ENCODE data around the gene MIOX.
A peak's percentile ranks its signal among the peaks of the same experiment; 100 is the strongest.

DNA sequence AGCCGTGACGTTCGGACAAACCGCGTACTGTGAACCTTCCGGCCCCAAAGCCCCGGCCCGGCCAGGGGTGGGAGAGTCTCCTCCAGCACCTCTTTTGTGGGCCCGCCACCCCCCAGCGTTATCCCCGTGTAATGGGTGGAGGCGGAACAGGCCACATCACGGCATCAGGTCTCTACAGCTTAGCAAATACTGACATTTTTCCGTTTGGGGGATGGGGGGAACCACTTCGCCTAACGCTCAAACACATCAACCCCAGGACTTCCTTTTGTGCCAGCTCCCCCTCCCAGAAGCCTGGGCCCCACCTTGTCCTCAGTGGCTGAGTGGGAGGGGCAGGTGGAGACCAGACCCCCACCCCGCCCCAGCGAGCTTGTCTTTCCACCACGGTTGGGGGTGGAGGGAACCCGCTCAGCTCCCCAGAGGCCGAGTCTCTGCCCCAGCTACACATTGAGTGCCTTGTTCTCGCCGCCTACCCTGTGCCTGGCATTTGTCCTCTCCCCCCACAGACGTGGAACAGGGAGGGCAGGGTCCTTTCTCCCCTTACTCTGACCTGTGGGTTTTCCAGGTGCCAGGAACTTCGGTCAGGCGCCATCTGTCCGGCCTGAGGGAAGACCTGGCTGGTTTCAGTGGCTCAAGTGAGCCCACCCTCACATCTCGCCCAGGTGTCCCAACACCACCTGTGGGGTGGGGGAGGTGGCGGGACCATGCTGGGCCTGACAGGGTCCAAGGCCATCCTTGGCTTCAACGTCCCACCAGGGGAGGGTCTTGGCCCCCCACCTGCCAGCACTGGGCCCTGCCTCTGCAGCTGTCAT, 41.4 kb upstream of the MIOX start:
- TF ChIP-seq SMC3 (conservative IDR thresholded peaks at IDR 0.05; ENCODE audit: poor library complexity) (no peak), EP300 (conservative IDR thresholded peaks at IDR 0.05; ENCODE audit: poor library complexity, severe bottlenecking) (no peak), RAD21 (conservative IDR thresholded peaks at IDR 0.05) (no peak), EZH2 (IDR thresholded peaks at IDR 0.05; ENCODE audit: borderline replicate concordance, insufficient read depth, low read length, poor library complexity, severe bottlenecking) (no peak), MXI1 (conservative IDR thresholded peaks at IDR 0.05; ENCODE audit: poor library complexity, severe bottlenecking) (no peak), POLR2AphosphoS5 (IDR thresholded peaks at IDR 0.05) (peak; percentile 34), REST (IDR thresholded peaks at IDR 0.05; ENCODE audit: borderline replicate concordance) (no peak), TAF1 (IDR thresholded peaks at IDR 0.05; ENCODE audit: low read depth) (no peak)
- TF ChIP-seq, protein P1, sequence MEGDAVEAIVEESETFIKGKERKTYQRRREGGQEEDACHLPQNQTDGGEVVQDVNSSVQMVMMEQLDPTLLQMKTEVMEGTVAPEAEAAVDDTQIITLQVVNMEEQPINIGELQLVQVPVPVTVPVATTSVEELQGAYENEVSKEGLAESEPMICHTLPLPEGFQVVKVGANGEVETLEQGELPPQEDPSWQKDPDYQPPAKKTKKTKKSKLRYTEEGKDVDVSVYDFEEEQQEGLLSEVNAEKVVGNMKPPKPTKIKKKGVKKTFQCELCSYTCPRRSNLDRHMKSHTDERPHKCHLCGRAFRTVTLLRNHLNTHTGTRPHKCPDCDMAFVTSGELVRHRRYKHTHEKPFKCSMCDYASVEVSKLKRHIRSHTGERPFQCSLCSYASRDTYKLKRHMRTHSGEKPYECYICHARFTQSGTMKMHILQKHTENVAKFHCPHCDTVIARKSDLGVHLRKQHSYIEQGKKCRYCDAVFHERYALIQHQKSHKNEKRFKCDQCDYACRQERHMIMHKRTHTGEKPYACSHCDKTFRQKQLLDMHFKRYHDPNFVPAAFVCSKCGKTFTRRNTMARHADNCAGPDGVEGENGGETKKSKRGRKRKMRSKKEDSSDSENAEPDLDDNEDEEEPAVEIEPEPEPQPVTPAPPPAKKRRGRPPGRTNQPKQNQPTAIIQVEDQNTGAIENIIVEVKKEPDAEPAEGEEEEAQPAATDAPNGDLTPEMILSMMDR (IDR thresholded peaks at IDR 0.05; ENCODE audit: poor library complexity, severe bottlenecking) = no peak
